Erythroblast (primary cell): ENCODE results near the gene DNHD1.

ENCODE experiments used
- DNase-seq, 2 experiments: peaks; one replicate each; lab custom pipeline; 2025; lab: John Stamatoyannopoulos, UW
- GATA1 ChIP-seq: IDR thresholded peaks from 2 replicates; pipeline ENCODE4 v1.6.1; 2011; ENCODE audit warnings: low read depth, mild to moderate bottlenecking, control low read depth, low read length, moderate library complexity
- POLR2A ChIP-seq: IDR thresholded peaks from 2 replicates; pipeline ENCODE4 v1.6.1; 2011; ENCODE audit warnings: mild to moderate bottlenecking, low read length

DNHD1 gene

GRCh38 chr11:6613496-6613895 lies 116.4 kb downstream of the DNHD1 start:
- no peak for TF ChIP-seq GATA1
- no peak for TF ChIP-seq POLR2A
- no peak for DNase-seq

DNA sequence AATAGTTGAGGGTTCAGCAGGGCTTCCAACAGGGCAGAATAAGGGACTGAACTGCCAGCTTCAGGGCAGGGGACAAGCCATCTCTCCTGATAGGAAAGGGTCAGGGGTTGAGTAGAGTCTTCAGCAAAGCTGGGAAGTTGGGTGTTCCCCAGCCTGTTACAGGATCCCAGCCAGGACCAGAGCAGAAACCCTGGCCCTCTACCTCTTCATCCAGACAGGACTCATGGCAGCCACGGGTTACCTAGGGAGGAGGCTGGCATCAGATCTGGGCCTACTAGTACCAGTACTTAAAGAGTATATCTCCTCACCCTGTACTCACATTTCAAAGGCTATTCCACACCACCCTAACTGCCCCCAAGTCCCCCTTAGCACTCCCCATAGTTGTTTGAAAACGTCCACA lies 117.4 kb downstream of the DNHD1 start:
- DNase-seq = no peak
- TF ChIP-seq GATA1 (no peak), POLR2A (no peak)

GRCh38 chr11:6615046-6615445 lies 118.0 kb downstream of the DNHD1 start:
- TF ChIP-seq GATA1 = no peak
- no peak for TF ChIP-seq POLR2A

GRCh38 chr11:6615882-6616585 lies 119.0 kb downstream of the DNHD1 start:
- DNase-seq = no peak
- TF ChIP-seq POLR2A = peak; percentile 8
- TF ChIP-seq GATA1 = no peak

More at GRCh38 chr11:6615046-6615445, 118.0 kb downstream of the DNHD1 start:
- no peak for DNase-seq

DNA sequence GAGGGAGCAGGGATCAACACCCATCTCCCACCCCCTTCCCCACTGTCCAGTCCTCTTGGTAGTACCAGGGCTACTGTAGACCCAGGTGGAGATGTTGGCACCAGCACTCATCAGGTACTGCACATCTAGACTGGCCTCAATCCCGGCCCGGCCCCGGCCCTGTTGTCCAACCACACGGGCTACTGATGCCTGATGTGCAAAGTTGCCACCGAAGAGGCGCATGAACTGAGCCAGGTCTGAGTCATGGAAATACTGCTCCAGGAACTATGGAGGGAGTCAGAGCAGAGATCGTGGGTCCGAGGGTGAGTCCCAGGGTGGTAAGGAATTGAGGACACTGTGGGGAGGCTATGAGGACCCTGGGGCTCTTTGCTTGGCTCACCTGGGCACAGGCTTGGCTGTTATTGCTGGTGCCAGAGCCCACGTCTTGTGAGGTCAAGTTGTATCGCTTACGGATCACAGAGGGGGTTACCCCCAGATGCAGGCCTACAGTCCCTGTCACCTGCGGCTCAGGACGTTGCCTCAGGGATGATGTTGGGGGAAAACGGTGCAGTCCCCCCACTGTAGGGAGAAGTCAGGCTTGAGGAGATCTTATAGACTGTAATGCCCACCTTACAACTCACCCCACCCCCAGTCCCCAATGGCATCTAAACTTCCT lies 119.6 kb downstream of the DNHD1 start:
- no peak for DNase-seq
- TF ChIP-seq GATA1 = no peak
- no peak for TF ChIP-seq POLR2A

DNA sequence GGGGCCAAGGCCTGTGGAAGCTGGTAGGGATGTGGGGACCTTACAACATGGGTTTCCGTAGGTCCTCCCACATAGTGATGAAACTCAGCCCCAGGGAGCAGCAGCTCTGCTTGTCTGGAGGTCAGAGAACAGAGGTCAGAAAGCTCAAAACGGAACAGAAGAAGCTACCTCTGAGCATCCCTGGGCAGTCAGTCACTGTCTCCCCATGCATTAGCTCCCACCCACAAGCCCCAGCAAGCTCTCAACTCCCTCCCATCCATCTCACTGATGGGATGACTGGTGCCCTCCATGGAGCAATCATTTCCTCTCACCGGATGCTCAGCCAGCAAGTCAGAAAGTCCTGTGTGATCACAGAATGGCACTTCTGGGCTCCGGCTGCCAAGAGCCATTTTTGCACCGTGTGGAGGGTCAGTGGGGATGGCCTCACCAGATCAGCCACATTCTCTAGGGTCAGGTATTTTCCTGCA lies 120.3 kb downstream of the DNHD1 start:
- TF ChIP-seq GATA1 (no peak), POLR2A (no peak)
- DNase-seq = no peak

DNA sequence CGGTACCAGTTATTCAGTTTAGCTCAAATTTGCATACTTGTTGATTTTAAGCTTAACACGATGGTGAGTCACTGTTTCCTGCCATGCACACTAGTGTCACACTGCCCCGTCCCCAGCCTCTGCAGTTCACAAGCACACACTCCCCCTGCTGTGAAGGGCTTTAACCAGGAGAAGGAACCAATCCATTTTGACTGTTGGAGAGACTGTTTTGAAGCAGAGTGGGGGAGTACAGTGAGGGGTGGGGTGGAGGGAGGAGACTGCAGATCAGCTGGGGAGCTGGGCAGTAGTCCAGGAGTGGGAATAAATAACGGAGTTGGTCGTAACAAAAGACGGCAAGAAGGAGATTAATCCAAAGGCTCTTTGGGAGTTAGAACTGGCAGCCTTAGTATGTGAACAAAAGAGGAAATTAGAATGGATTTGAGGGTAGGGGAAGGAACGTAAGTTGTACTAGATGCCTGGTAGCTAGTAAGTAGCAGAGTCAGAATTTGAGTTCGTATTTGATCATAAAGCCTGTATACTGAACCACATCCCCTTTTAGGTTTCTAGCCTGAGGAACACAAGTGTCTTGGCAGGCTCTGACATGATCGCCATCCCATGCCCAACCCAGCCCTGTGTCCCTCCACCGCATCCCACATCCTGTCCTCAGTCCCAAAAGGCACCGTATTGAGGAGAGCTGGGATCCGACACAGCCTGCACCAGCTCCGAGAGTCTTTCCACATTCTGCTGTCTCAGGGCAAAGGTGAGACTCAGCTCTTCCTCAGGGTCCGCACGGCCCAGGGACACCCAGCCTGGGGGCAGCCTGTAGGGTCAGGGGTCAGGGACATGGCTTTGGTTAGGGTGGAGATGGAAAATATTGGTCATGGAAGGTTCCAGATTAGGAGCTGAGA lies 121.3 kb downstream of the DNHD1 start:
- DNase-seq = peak; percentile 65 to 74
- TF ChIP-seq POLR2A = no peak
- TF ChIP-seq GATA1 = no peak

DNA sequence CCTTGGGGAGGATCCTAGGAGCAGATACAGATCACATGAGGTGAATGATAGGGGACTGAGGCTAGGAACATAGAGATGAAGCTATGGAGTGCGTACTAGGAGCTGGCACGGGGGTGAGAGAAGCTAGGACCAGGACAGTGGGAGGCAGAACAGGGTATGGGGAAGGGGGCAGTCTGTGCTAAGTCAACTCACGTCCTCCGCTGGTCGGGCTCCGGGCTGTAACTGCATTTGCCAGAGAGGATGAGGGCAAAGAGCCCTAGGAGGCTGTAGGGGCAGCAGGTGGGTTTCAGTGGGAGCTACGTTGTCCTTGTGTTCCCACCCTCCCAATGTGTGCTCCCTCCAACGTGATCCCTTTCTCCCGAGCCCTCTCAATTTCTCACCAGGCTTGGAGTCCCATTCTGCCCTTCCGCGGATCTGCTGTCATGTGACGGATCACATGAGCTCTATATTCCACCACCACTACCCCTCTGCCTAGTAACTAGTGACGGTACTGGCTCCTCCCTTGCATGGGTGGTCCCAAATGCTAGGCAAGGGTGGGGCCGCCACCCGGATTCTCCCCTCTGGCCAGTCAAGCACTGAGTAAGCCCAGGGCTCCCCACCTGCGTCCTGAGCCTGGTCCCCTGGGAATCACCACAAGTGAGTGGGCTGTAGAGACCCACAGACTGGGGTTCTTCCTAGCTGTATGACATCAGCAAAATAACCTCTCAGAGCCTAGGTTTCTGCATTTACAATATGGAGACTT lies 122.1 kb downstream of the DNHD1 start, which contains the start of gene TPP1:
TSS of gene TPP1 (minus strand) at position 419 of the 742 bp plus-strand sequence. CDS start at position 397, 22 bp downstream.
- TF ChIP-seq GATA1 (no peak), POLR2A (peak; percentile 97)
- peak; percentile 93 to 96 for DNase-seq

DNA sequence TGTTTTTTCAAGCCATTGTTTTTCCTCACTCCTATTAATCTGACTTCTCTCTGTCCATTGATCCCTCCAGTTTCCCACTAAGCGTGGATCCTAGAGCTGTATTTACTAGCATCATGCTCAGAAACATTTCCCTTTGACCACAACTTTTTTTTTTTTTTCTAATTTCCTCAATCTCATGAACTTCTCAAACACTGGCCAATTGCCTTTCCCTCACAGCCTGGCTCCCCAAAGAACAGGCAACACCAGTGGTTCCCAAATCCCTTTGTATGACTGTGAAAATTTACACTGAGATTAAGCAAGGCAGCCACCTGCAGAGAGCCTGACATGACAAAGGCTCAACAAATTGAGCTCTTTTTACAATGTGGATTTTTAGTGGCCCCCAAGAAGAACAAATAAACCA lies 123.6 kb downstream of the DNHD1 start:
- no peak for DNase-seq
- TF ChIP-seq POLR2A = no peak
- no peak for TF ChIP-seq GATA1
